Loucy (cell line): ENCODE results near the gene GNA12.

ENCODE experiments used
- H2AFZ ChIP-seq: fragments of 200-600 bp; sonication (generic); 2 replicates; pipeline ENCODE4 v1.6.0; 2016; ENCODE audit warnings: antibody characterized with exemption, mild to moderate bottlenecking, low read length, moderate library complexity
- H3F3A ChIP-seq: fragments of 200-600 bp; 2 replicates; pipeline ENCODE4 v1.6.0; 2016; ENCODE audit warnings: antibody characterized with exemption, low read depth, mild to moderate bottlenecking
- H3K27me3 ChIP-seq: fragments of 200-600 bp; sonication (generic); 2 replicates; pipeline ENCODE4 v1.6.1; 2014; ENCODE audit warnings: low read length, mild to moderate bottlenecking; ENCODE audit not compliant: insufficient read depth, poor library complexity, severe bottlenecking
- H3K36me3 ChIP-seq: fragments of 200-600 bp; sonication (generic); 2 replicates; pipeline ENCODE4 v1.6.1; 2016; ENCODE audit warnings: low read length; ENCODE audit not compliant: insufficient read depth
- H3K4me1 ChIP-seq: fragments of 200-600 bp; sonication (generic); 2 replicates; pipeline ENCODE4 v1.5.1; 2014; ENCODE audit warnings: low read length, mild to moderate bottlenecking; ENCODE audit not compliant: insufficient read depth, poor library complexity, severe bottlenecking
- H3K4me2 ChIP-seq: fragments of 200-600 bp; sonication (generic); 2 replicates; pipeline ENCODE4 v1.6.0; 2014; ENCODE audit warnings: antibody characterized with exemption, low read length, low read depth, mild to moderate bottlenecking; ENCODE audit not compliant: poor library complexity, severe bottlenecking
- H3K4me3 ChIP-seq: fragments of 200-600 bp; sonication (generic); 2 replicates; pipeline ENCODE4 v1.5.1; 2014; ENCODE audit warnings: low read length, mild to moderate bottlenecking, mixed read lengths; ENCODE audit not compliant: poor library complexity, severe bottlenecking
- H3K79me2 ChIP-seq: fragments of 200-600 bp; sonication (generic); 2 replicates; pipeline ENCODE4 v1.6.1; 2014; ENCODE audit warnings: low read length; ENCODE audit not compliant: insufficient read depth
- H3K9ac ChIP-seq: fragments of 200-600 bp; sonication (generic); 2 replicates; pipeline ENCODE4 v1.6.0; 2014; ENCODE audit warnings: mild to moderate bottlenecking, low read depth, low read length, moderate library complexity; ENCODE audit not compliant: poor library complexity, severe bottlenecking
- H3K9me2 ChIP-seq: fragments of 200-600 bp; sonication (generic); replicated peaks from 2 replicates; pipeline ENCODE4 v1.6.1; 2016; ENCODE audit warnings: low read depth, low read length, mixed read lengths
- H3K9me3 ChIP-seq: fragments of 200-600 bp; sonication (generic); 2 replicates; pipeline ENCODE4 v1.6.1; 2014; ENCODE audit warnings: mild to moderate bottlenecking, antibody characterized with exemption, low read length, low read depth; ENCODE audit not compliant: insufficient read depth
- H4K20me1 ChIP-seq: fragments of 200-600 bp; sonication (generic); 2 replicates; pipeline ENCODE4 v1.6.0; 2014; ENCODE audit warnings: antibody characterized with exemption, low read length, mild to moderate bottlenecking; ENCODE audit not compliant: insufficient read depth, poor library complexity, severe bottlenecking
- EZH2phosphoT487 ChIP-seq: fragments of 200-600 bp; IDR thresholded peaks from 2 replicates; pipeline ENCODE4 v1.6.1; 2018; ENCODE audit warnings: antibody characterized with exemption, mild to moderate bottlenecking, moderate library complexity, borderline replicate concordance
- TF ChIP-seq, protein P1 (sequence below): fragments of 200-600 bp; sonication (generic); conservative IDR thresholded peaks from 2 replicates; pipeline ENCODE4 v1.5.1; 2014; ENCODE audit warnings: mild to moderate bottlenecking, antibody characterized with exemption, low read length

Gene GNA12

DNA sequence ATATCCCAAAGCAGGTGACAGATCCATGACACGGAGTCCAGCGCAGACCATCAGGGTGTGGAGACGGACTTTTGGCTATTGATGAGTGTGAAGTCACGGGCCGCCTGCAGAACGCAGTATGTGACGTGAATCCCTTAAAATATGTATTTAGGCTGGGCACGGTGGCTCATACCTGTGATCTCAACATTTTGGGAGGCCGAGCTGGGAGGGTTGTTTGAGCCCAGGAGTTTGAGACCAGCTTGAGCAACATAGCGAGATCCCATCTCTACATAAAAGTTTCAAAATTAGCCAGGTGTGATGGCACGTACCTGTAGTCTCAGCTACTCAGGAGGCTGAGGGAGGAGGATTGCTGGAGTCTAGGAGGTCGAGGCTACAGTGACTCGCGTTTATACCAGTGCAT lies 158.0 kb downstream of the GNA12 start:
- no peak for TF ChIP-seq EZH2phosphoT487
- TF ChIP-seq, protein P1, sequence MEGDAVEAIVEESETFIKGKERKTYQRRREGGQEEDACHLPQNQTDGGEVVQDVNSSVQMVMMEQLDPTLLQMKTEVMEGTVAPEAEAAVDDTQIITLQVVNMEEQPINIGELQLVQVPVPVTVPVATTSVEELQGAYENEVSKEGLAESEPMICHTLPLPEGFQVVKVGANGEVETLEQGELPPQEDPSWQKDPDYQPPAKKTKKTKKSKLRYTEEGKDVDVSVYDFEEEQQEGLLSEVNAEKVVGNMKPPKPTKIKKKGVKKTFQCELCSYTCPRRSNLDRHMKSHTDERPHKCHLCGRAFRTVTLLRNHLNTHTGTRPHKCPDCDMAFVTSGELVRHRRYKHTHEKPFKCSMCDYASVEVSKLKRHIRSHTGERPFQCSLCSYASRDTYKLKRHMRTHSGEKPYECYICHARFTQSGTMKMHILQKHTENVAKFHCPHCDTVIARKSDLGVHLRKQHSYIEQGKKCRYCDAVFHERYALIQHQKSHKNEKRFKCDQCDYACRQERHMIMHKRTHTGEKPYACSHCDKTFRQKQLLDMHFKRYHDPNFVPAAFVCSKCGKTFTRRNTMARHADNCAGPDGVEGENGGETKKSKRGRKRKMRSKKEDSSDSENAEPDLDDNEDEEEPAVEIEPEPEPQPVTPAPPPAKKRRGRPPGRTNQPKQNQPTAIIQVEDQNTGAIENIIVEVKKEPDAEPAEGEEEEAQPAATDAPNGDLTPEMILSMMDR = no peak
- Histone ChIP-seq H3K9me3 (no peaks in the 10 kb centered on the region), H3K4me3 (no peak overlapping the region), H3K4me2 (no peak overlapping the region), H3F3A (no peaks in the 10 kb centered on the region), H3K79me2 (no peaks in the 10 kb centered on the region), H3K36me3 (no peaks in the 10 kb centered on the region), H4K20me1 (no peaks in the 10 kb centered on the region), H3K4me1 (peaks cover 22% of the 10 kb centered on the region), H3K9me2 (no peaks in the 10 kb centered on the region), H3K27me3 (no peaks in the 10 kb centered on the region), H2AFZ (no peak overlapping the region), H3K9ac (no peak overlapping the region)

DNA sequence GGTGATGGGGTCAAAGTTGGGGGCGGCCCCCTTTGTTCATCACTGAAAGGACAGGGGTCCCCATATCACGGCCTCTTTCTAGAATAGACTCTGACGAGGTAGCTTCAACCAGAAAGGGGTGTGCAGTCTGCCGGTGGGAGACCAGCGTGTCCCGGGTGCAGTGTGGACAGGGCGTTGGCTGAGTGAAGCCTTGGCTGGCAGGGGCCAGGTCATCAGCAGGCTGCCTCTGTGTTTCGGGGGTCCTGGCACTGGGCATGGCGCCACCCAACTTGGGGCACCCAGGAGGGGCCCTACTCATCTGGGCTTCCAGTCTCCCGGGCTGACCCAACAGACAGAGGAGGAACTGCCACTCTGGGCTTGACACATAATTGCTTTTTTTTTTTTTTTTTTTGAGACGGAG lies 159.6 kb downstream of the GNA12 start:
- Histone ChIP-seq H3K9me2 (no peaks in the 10 kb centered on the region), H3K4me1 (peaks cover 13% of the 10 kb centered on the region), H4K20me1 (no peaks in the 10 kb centered on the region), H3K79me2 (no peaks in the 10 kb centered on the region), H3K36me3 (no peaks in the 10 kb centered on the region), H3K9me3 (no peaks in the 10 kb centered on the region), H2AFZ (no peak overlapping the region), H3K9ac (no peak overlapping the region), H3K4me2 (no peak overlapping the region), H3K27me3 (no peaks in the 10 kb centered on the region), H3F3A (no peaks in the 10 kb centered on the region), H3K4me3 (no peak overlapping the region)
- no peak for TF ChIP-seq EZH2phosphoT487
- TF ChIP-seq, protein P1 = no peak

DNA sequence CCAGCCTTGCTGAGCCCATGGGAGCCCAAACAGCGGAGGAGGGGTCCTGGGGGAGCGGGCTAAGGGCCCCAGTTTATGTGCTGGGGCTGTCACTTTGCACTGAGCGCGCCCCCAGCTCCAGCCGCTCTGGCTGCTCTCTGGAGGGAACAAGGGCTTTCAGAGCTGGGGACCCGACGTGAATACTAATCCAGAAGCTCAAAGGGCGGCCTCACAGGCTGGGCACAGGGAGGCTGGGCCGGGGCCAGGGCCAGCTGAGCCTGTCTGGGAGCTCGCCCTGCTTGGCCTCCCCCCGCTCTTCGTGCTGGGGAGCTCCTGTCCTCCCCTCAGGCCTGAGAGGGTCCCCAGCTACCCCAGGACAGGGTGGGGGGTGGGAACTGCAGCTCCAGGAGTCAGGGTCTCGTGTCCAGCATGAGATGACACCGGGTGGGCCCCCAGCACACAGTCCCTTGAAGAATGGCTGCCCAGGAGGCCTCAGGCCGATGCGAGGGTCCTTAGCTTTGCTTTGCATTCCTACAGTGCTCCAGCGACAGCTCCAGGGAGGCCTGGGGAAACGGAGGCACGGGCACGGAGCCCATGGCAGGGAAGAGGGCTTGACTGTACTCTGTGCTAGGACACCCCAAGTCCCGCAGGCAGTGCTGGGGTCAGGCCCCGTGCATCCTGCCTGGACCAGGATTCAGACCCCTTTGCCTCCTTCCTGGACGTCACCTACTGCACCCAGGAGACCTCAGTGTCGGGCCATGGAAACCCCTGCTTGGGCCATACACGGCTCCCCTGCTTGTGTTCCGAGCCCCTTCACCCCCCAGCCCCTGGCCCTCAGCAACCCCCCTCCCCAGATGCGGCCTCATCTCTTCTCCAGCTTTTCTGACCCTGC lies 161.9 kb downstream of the GNA12 start:
- Histone ChIP-seq H3K9me3 (no peaks in the 10 kb centered on the region), H3F3A (no peaks in the 10 kb centered on the region), H3K9me2 (no peaks in the 10 kb centered on the region), H4K20me1 (no peaks in the 10 kb centered on the region), H3K36me3 (no peaks in the 10 kb centered on the region), H3K4me1 (peaks cover 7% of the 10 kb centered on the region), H3K79me2 (no peaks in the 10 kb centered on the region), H2AFZ (no peak overlapping the region), H3K4me2 (no peak overlapping the region), H3K27me3 (no peaks in the 10 kb centered on the region), H3K9ac (no peak overlapping the region), H3K4me3 (no peak overlapping the region)
- TF ChIP-seq, protein P1 = no peak
- TF ChIP-seq EZH2phosphoT487 = no peak
